ENCODE measurements around the gene ROBO1. TPM values are rescaled to one million over a fixed set of nuclear protein-coding genes. Genes with fewer than 3 reads are reported as not detected.
A peak's percentile ranks its signal among the peaks of the same experiment; 100 is the strongest.

The ROBO1 gene
- total and polyA plus RNA-seq, 2 of the 8 experiments (the other 6 are each of a cell fraction or from before 2014, with no cell fraction given), result 51.4 to 91.0 TPM

- peak overlapping the region; percentile 68; the same call in 1 of the 2 replicates for H2AFZ ChIP-seq (ENCODE audit: low read length)
Observed at GRCh38 chr3:79085171-79085570, 682.6 kb downstream of the ROBO1 start.

More at GRCh38 chr3:79085171-79085570, 682.6 kb downstream of the ROBO1 start:
- no peak overlapping the region for H3K4ac ChIP-seq (replicated peaks; ENCODE audit: insufficient read length, low read depth, low read length)
- no peak overlapping the region for H2BK12ac ChIP-seq (ENCODE audit: low read depth, low read length)
- H3K36me3 ChIP-seq (ENCODE audit: control insufficient read depth in 2 of 4, insufficient read depth in 4 of 4, low read length in 3 of 4), result no peaks in the 10 kb centered on the region
- POLR2A ChIA-PET (ENCODE audit: partially characterized antibody), result no interaction called here
- WGBS, 2 experiments (ENCODE audit: extremely low coverage in 1 of 2, insufficient coverage in 1 of 2, insufficient read length in 1 of 2, insufficient replicate concordance in 2 of 2, low coverage in 1 of 2, low lambda C conversion rate in 2 of 2, missing lambda C conversion rate in 1 of 2), result 91% methylated on average over 1 of the region's 1 CpG; no CpG with 5 or more reads in 1 of the 2 experiments
- TF ChIP-seq JUND (IDR thresholded peaks at IDR 0.05; ENCODE audit: low read length) (no peak), BACH1 (IDR thresholded peaks at IDR 0.05; ENCODE audit: low read length) (no peak)
- H3K18ac ChIP-seq (ENCODE audit: extremely low read depth, low read length), result no peak overlapping the region
- CTCF ChIA-PET (ENCODE audit: partially characterized antibody), result interaction anchor here (0.5 to 6.9 kb wide), 20 partner anchors 11 to 443 kb away, joined by 3 to 83 read pairs (median 6); no protein-coding TSS in a partner anchor
- no peak overlapping the region for H3K14ac ChIP-seq (ENCODE audit: insufficient read length)
- H2BK5ac ChIP-seq (ENCODE audit: low read depth, low read length), result no peak overlapping the region
- H2BK15ac ChIP-seq (ENCODE audit: low read length), result no peak overlapping the region
- H3K4me1 ChIP-seq (replicated peaks in 1 of 4; ENCODE audit: control insufficient read depth in 3 of 4, insufficient read depth in 4 of 4, low read length in 3 of 4), result peaks cover 0 to 4% (median 2%) of the 10 kb centered on the region in 4 experiments; a peak in 2 of 7 replicates
- H3K4me3 ChIP-seq (ENCODE audit: extremely low read depth in 1 of 4, insufficient read depth in 2 of 4, low read depth in 3 of 4, low read length in 4 of 4), result no peak overlapping the region
- no peak overlapping the region for H3K23ac ChIP-seq (ENCODE audit: insufficient read length)
- no peak overlapping the region for H4K91ac ChIP-seq (replicated peaks; ENCODE audit: insufficient read length, low read length)
- no peak overlapping the region for H2BK20ac ChIP-seq (ENCODE audit: low read length)
- no peak overlapping the region for H3K27ac ChIP-seq (ENCODE audit: low read depth, low read length)
- H4K5ac ChIP-seq (ENCODE audit: insufficient read length, low read depth, low read length), result no peak overlapping the region
- no peak overlapping the region for H3K4me2 ChIP-seq (ENCODE audit: insufficient read depth in 1 of 2, low read depth in 2 of 2, low read length in 2 of 2)
- H3K56ac ChIP-seq (replicated peaks; ENCODE audit: insufficient read length, low read depth, low read length), result no peak overlapping the region
- H3K27me3 ChIP-seq (replicated peaks in 1 of 4; ENCODE audit: control insufficient read depth in 3 of 4, extremely low read depth in 1 of 4, insufficient read depth in 3 of 4, low read length in 3 of 4), result no peaks in the 10 kb centered on the region
- H3K9ac ChIP-seq (replicated peaks in 1 of 4; ENCODE audit: extremely low read depth in 1 of 4, low read depth in 3 of 4, low read length in 3 of 4), result no peak overlapping the region
- no peak overlapping the region for H2AK5ac ChIP-seq (ENCODE audit: low read depth, low read length)
- DNase-seq (ENCODE audit: low read depth in 1 of 2, low spot score in 2 of 2) (no peak), FAIRE-seq (no peak)
- no peak overlapping the region for H4K8ac ChIP-seq (ENCODE audit: extremely low read depth, insufficient read depth, low read length)
- H2BK120ac ChIP-seq (replicated peaks; ENCODE audit: low read depth, low read length), result no peak overlapping the region
- H4K20me1 ChIP-seq (replicated peaks in 1 of 2; ENCODE audit: control insufficient read depth in 1 of 2, insufficient read depth in 2 of 2, low read length in 2 of 2), result no peaks in the 10 kb centered on the region
- no peaks in the 10 kb centered on the region for H3K9me3 ChIP-seq (ENCODE audit: insufficient read depth in 2 of 2, low read depth in 1 of 2, low read length in 1 of 2)
- no peaks in the 10 kb centered on the region for H3K79me2 ChIP-seq (ENCODE audit: control insufficient read depth in 1 of 2, insufficient read depth in 2 of 2, low read length in 2 of 2)
- no peaks in the 10 kb centered on the region for H3K79me1 ChIP-seq (ENCODE audit: low read depth, low read length)
- H3K23me2 ChIP-seq (ENCODE audit: low read depth, low read length), result no peaks in the 10 kb centered on the region
